Cardiac muscle cell (in vitro differentiated cells and primary cell): ENCODE results near the gene CLEC4M. TPM values are rescaled to one million over a fixed set of nuclear protein-coding genes. Genes with fewer than 3 reads are reported as not detected.

ENCODE experiments used
- DNase-seq, 2 donors: peaks; one replicate each; pipeline versions ENCODE4 v3.0.0 to v3.0.0-alpha.2; 2010 to 2017; ENCODE audit warnings: low read depth in 1 of 2, low spot score in 1 of 2
- H3K27ac ChIP-seq: fragments of 200-600 bp; sonication (generic); 2 replicates; pipeline ENCODE4 v1.5.1; 2016
- H3K27me3 ChIP-seq: fragments of 200-600 bp; sonication (generic); 2 replicates; pipeline ENCODE4 v1.6.0; 2016; ENCODE audit warnings: control low read depth
- H3K36me3 ChIP-seq: fragments of 200-600 bp; sonication (generic); 2 replicates; pipeline ENCODE4 v1.5.1; 2016; ENCODE audit warnings: control low read depth
- H3K4me1 ChIP-seq: fragments of 200-600 bp; sonication (generic); 2 replicates; pipeline ENCODE4 v1.8.1; 2017; ENCODE audit warnings: low read depth, mild to moderate bottlenecking, mixed run types
- H3K4me3 ChIP-seq: fragments of 200-600 bp; sonication (generic); 2 replicates; pipeline ENCODE4 v1.5.1; 2016; ENCODE audit warnings: mild to moderate bottlenecking
- H3K9me3 ChIP-seq: fragments of 200-600 bp; sonication (generic); 2 replicates; pipeline ENCODE4 v1.5.1; 2017; ENCODE audit warnings: low read depth, mild to moderate bottlenecking, control low read depth
- CTCF ChIP-seq: IDR thresholded peaks from 2 replicates; pipeline ENCODE4 v1.5.1; 2012; ENCODE audit warnings: low read depth, mild to moderate bottlenecking, low read length
- polyA plus RNA-seq: library from polyadenylated mRNA; unstranded; fragments of >200 nt; fragmentation: Nextera tagmentation; extraction: Ambion mirVana; gene quantifications from 2 replicates; pipeline ENCODE4 v1.2.1, GENCODE V29; 2016
- total RNA-seq: library from RNA; depleted of rRNA; stranded (reverse); fragments of >200 nt; gene quantifications from 2 replicates; pipeline ENCODE4 v1.2.3, GENCODE V29; 2016

CLEC4M gene
- total and polyA plus RNA-seq, 2 experiments from 2014 or later, result 0.48 to 0.54 TPM

- no peak overlapping the region for H3K27ac ChIP-seq
- H3K36me3 ChIP-seq, result no peaks in the 10 kb centered on the region
- H3K4me1 ChIP-seq, result no peaks in the 10 kb centered on the region
- H3K9me3 ChIP-seq, result no peaks in the 10 kb centered on the region
- TF ChIP-seq CTCF, result no peak
- peaks cover 19% of the 10 kb centered on the region for H3K27me3 ChIP-seq
- no peak overlapping the region for H3K4me3 ChIP-seq
- no peak for DNase-seq
These were observed 40.8 kb upstream of the CLEC4M start for GRCh38 chr19:7722231-7722651.

DNA sequence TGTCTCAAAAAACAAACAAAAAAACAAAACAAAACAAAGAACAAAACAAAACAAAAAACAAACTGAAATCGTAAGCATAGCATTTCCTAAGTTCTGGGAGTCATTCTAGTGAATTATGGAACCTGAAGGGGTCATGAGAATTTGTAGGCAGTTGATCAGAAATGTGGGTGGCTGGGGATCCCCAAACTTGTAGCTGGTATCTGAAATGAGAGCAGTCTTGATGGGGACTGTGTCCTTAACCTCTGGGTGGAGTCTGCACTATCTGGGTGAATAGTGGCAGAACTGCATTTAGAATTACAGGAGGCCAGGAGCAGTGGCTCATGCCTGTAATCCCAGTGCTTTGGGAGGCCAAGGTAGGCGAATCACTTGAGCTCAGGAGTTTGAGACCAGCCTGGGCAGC, 37.3 kb upstream of the CLEC4M start:
- Histone ChIP-seq H3K4me1 (no peaks in the 10 kb centered on the region), H3K27me3 (peaks cover 52% of the 10 kb centered on the region), H3K36me3 (no peaks in the 10 kb centered on the region), H3K27ac (no peak overlapping the region), H3K9me3 (no peaks in the 10 kb centered on the region), H3K4me3 (no peak overlapping the region)
- no peak for DNase-seq
- TF ChIP-seq CTCF, result no peak

DNA sequence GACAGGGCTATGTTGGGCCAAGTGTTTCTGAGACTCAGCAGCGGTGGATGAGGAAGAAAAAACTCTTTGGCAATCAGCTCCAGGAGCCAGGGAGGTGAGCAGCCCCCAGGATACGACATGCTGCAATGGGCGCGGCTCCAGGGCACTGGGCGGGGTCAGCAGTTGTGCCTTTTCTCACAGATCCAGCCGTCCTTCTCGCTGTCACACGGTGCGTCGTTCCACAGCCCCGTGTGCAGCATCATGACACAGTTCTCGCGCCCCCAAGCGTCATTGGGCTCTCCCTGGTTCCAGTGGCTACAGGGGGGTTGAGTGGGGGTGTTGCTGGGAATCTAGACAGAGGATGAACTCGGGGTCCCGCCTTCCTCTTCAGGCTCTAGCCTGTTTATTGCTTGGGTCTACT, 33.8 kb upstream of the CLEC4M start:
- Histone ChIP-seq H3K9me3 (no peaks in the 10 kb centered on the region), H3K4me3 (no peak overlapping the region)
- no peak for DNase-seq

DNA sequence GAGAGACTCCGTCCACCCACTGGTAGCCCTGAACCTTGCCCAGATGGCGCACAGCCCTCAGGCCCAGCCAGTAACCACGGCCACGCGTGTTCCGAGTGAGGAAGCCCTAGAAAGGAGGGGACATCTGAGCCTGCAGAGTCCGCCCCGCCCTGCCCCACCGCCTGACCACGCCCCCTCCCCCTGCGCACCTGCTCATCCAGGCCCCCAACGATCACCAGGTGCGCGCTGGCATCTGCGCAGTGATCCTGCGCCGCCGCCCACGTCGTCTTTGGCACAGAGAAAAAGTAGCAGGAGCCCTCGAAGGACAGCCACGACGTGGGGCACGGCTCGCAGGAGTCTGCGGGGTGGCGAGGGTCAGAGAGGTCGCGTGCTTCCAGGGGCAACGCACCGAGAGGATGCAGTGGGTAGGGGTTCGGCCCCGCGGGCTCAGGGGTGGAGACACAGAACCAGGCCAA, 33.2 kb upstream of the CLEC4M start:
- DNase-seq, result no peak
- Histone ChIP-seq H3K4me1 (no peaks in the 10 kb centered on the region), H3K4me3 (no peak overlapping the region), H3K27ac (no peak overlapping the region), H3K9me3 (no peaks in the 10 kb centered on the region), H3K27me3 (peaks cover 88% of the 10 kb centered on the region), H3K36me3 (no peaks in the 10 kb centered on the region)
- no peak for TF ChIP-seq CTCF

More for the DNA sequence above, 33.8 kb upstream of the CLEC4M start:
- Histone ChIP-seq H3K27ac (no peak overlapping the region), H3K27me3 (peaks cover 82% of the 10 kb centered on the region), H3K36me3 (no peaks in the 10 kb centered on the region), H3K4me1 (no peaks in the 10 kb centered on the region)
- TF ChIP-seq CTCF, result no peak

DNA sequence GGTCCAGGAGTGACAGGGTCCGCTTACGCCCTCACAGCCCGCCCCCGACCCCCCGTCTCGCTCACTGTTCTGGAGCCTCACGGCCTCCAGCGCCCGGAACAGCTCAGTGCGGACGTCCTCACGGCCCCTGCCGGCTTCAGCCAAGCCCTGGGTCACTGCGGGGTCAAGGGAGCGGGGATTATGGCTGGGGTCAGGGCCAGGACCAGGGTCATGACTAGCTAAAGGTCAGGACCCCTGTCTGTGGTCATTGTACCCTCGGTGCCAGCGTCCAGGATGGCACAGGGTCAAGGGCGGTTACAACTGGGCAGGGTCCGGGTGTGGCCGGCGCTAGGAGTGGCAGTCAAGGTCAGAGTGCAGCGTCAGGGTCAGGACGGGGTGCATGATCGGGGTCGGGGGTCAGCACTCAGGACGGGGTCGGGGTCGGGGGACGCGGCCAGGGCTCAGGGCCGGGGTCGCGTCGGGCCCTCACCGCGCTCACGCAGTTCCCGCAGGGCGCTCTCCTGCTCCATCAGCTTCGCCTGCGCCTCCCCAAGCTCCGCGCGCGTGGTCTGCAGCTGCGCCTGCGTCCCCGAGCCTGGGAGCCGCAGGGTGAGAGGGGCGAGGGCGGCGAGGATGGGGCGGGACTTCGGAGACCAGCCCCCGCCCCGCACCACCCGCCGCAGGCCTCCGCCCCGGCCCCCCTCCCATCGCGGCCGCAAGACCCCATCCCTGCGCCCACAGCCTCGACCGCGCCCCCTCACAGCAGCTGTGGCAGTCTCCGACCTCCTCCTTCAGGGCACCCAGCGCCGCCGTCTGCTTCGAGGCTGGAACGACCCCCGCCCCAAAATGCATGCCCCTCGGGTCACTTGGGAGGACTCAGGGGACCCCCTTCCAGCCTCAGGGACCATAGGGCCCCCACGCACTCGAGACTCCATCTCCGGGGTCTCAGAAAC, 32.5 kb upstream of the CLEC4M start:
- H3K27me3 ChIP-seq, result peaks cover 88% of the 10 kb centered on the region
- no peak overlapping the region for H3K27ac ChIP-seq
- H3K4me3 ChIP-seq, result no peak overlapping the region
- no peak for DNase-seq
- no peaks in the 10 kb centered on the region for H3K4me1 ChIP-seq
- no peak for TF ChIP-seq CTCF
- H3K9me3 ChIP-seq, result no peaks in the 10 kb centered on the region
- no peaks in the 10 kb centered on the region for H3K36me3 ChIP-seq
